ENCODE measurements around the gene MCF2L.
"Not testable (repeated sequence)": the region's sequence is repeated elsewhere in the genome, so short reads cannot be mapped to it uniquely, and the experiment has no call there.

MCF2L gene

DNA sequence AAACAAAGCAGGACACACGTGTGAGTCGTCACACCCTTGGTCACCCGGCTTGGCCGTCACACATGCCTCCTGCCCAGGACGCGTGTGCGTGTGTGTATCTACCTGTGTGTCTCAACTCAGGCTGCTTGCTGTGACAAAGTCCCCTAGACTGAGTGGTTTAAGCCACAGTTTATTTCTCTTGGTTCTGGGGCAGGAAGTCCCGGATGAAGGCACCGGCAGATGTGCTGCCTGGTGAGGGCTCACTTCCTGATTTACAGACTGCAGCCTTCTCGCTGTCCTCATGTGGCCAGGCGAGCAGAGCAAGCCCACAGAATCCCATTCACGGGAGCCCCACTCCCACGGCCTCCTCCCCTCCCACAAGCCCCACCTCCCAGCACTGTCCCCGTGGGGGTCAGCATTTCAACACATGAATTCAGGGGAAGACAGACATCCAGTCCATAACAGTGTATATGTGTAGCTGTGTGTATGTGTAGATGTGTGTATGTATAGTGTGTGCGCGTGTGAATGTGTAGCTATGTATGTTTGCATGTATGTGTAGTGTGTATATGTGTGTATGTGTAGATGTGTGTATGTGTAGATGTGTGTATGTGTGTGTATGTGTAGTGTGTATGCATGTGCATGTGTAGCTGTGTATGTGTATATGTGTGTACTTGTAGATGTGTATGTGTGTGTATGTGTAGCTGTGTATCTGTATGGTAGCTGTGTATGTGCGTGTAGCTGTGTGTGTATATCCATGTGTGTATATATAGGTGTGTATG, 51.5 kb downstream of the MCF2L start:
- no peak for DNase-seq

DNA sequence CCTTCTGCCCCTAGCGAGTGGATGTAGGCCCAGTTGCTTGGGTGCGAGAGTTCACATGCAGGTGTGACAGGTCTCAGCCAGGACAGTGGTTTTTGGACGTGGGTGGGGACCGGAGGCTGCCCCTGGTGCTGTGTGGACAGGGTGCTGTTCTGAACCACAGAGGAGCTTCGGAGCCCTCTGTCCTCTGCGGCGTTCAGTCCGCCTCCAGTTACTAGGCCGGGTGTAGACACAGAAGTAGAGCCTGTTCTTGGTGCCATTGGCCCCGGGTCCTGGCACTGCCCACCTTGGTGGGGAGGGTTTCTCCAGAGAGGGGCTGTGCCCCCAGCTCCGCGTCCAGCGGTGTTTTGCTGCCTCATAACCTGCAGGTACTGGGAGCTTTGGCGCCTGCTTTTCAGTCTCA, 52.4 kb downstream of the MCF2L start:
- DNase-seq = no peak

DNA sequence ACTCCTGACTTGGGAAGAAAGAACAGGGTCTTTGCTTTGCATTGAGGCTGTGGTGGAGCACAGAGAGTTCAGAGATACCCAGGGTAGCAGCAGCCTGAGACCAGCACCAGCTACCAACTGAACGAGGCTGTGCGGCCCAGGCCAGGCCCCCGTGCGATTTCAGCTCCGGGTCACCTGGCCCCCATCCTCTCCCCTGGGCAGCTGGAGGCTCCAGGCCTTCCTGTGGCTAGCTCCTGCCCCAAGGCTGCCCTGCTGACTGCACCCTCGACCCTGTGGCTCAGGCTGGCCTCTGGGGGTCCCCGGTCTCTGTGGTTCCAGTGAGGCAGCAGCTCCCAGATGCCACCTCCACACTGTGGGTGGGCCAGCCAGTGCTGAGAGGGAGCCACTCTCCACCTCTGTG, 52.8 kb downstream of the MCF2L start:
- DNase-seq = no peak

DNA sequence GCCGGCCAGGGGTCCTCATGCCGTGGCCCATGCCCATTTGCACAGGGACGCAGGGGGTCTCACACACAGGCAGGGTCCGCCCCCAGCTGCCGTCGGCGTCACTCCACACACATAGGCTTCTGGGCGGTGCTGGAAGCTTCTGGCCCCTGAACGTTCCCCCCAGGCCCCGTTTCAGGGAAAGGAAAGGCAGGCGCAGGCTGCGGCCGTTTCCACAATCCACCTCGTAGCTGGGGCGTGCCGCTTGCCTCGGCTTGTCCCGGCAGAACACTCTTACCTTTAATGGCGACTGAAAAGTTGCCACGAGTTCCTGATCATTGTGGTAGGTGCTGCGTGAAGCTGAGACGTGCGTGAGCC, 53.4 kb downstream of the MCF2L start:
- no peak for DNase-seq

DNA sequence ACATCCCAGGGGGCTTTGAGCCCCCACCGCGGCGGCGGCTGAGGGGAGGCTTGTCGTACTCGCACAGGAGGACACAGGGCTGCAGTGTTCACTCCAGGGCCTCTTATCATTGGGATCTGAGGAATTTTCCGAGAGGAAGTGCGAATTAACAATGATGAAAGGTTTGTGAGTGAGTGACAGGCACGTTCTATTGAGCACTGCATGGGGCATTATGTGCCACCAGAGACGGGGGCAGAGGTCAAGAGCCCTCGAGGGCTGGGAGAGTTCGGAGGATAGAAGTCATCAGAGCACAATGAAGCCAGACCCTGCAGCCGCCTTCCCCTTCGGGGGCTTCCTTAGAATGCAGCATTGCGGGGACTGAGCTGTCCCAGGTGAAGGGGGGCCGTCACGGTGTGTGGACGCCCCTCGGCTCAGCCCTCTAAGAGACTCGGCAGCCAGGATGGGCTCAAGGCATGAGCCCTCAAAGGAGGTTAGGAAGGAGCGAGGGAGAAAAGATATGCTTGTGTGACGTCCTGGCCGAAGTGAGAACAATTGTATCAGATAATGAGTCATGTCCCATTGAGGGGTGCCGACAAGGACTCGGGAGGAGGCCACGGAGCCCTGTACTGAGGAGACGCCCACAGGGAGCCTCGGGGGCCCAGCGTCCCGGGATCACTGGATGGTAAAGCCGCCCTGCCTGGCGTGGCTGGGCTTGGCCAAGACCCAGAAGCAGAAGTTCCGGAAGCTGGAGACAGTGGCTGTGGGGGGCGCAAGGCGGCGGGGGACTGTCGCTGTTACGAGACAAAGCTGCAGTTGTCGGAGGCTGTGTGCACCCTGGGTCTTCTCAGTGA, 53.9 kb downstream of the MCF2L start:
- DNase-seq = no peak

DNA sequence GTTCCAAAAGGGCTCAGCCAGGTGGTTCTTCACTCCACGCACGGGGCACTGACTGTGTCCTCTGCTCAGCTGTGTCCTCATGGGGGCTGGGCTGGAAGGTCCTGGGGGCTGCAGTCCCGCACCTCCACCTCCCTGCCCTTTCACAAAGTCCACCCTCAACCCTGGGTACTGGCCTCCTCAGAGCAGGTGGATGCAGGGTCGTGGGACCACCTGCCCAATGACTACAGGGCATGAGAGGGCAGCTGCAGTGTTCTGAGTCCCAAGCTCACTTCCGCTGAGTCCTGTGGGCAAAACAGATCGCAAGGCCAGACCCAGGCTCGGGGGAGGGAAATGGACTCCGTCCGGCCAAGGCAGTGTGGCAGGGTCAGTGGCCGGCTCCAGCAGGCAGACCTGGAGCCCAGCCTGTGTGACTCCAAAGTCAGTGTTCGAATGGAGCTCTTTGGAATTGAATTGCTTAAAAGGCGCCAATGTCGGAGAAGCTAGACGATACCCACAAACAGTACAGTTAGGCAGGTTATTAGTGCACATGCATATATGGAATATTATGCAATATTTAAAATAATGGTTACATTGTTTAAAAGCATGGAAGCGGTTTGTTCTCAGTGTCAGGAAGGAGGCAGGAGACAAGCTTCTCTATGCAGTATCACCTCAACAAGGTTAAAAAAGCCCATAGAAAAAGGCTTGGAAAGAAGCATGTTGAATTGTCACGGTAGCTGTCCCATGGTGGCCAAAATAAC, 54.8 kb downstream of the MCF2L start:
- DNase-seq = no peak

DNA sequence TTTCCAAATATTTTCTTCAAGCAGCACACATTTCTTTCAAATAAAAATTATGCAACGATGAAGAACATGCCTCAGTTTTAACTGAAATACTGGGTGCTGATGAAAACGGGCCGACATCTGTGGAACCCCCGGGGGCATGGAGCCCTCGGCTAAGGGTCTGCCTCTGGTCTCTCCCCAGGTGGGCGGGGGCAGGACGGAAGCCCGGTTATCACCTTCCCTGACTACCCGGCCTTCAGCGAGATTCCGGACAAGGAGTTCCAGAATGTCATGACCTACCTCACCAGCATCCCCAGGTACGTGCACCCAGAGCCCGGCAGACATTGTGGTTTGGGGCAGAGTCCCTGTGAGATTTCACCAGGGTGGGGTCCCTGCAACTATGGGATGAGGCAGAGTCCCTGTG, 55.5 kb downstream of the MCF2L start:
- no peak for DNase-seq

DNA sequence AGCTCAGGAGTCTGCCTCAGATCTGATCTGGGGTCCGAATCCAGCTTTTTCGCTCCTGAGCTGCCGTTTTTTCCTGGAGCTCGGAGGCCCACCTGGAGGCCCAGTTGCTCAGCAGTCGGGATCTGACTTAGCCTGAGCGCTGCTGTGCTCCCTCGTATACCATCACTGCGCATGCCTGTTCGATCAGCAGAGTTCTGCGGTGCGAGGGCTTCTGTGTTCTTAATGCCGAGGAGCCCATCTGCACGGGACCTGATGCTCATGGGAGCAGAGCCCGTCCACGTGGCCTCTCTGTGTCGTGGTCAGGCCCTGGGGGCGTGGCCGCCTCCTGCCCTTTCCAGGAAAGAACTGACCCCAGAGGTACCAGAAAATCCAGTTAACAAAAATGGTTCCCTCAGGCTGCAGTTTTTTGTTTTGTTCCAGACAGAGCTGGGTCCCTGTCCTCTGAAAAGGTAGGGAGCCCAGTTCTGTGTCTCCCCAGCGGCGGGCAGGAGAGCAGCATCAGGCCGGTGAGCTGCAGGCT, 57.4 kb downstream of the MCF2L start:
- no peak for DNase-seq

DNA sequence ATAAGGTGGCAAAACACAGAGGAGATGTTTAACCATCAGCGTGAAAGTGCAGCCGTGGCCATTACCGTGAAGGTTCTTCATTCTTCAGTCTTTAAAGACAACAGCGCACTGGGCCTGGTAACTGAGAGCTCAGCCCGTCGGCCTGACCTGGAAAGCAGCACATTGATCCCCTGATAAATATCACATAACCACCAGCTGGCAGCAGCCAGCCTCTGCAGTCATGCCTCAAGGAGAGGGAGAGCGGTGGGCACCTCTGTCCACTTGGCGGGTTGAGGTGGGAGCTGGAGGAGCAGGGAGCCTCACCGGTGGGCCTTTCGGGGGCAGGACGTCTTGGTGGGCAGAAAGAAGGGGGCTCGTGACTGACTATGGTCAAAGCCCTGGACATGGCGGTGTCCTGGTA, 58.1 kb downstream of the MCF2L start:
- DNase-seq = no peak

DNA sequence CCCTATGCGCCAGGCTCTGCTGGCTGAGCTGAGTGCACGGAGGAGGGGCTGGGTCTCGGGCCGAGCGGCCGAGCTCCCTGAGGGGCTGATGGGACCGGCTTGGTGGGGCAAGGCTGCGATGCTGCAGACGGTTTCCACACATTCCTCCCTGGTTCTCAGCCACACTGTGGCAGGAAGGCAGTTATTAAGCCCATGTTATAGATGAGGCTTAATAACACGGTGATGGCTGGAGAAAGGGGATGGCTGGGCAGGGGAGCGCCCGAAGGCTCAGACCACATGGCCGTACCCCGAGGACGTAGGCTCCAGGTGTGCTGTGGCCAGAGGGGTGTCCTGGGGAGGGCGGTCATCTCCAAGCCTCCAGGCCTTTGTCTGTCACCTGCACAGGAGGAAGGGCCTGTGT, 58.6 kb downstream of the MCF2L start:
- DNase-seq = no peak

DNA sequence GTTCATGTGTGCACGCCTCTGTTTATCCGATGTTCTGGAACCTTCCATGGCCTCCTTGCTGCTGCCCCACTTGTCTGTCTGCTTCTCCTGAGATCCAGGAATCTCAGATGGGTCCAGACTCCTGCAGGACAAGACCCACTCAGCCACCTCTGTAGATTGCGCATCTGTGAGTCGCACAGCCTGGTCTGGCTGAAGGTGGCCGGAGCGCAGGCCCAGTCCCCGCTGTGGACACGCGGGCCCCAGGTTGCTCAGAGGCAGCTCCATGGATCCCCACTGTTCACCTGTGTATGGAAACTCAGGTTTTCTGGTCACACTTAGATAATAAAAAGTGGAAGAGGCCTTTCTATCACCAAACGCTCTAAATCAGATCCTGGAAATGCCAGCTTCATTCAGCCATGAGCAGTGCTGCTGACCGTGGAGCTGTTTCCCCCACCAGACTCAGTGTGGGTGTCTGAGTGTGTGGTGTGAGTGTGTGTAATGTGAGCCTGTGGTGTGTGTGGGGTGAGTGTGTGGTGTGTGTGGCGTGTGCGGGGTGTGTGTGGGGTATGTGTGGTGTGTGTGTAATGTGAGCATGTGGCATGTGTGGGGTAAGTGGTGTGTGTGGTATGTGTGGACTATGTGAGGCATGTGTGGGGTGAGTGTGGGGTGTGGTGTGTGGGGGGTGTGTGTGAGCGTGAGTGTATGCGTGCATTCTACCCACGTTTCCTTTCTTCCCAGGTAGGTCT, 59.5 kb downstream of the MCF2L start:
- DNase-seq = no peak

DNA sequence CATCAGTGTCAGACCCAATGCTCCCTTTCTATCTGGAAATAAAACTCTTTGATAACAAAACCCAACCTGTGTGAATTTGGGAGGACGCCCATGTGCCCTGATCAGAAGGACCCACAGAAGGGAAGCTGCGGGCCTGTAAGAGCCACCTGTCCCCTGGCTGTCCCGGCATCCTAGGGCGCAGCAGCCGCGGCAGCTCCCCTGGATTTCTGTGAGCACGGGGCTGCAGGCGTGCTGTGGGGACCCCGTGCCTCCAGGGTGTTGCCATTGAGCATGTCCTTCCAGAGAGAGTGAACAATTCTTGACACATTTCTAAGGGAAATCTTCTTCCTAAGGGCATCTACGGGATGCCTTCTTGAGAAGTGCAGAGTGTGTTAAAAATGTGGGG, 60.0 kb downstream of the MCF2L start:
- no peak for DNase-seq

DNA sequence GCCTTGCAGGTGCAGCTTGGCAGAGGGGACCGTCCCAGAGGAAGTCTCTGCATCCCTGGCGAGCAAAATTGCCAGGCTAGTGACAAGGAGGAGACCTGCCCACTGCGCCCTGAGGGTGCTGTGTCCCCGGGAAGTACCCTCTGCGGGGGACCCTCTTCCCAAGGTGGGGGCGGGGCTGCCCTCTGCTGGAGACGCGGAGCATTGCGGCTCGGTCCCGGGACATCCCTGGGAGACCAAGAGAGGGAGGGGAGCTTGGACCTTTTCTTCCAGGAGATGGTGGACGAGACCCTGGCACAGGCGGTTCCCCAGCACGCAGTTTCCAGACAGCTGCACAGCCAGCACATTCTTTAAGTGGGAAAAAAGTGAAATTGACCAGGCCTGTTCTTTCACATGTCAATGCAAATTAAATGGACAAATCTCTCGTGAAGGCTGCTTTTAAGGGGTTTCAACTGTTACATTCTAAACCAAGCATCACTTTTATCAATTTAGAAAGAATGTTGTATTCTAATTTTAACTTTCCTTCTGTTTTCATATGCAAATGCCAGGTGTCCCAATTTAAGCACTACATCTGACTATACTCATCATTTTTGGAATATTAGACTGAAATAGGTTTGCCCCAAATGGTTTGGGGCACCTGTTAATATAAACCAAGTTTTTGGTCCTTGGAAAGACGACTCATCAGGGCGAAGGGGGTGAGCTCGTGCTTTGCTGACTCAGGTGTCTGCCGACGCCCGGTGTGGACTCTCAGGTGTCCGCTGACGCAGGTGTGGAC, 60.7 kb downstream of the MCF2L start:
- peak; percentile 45 for DNase-seq

DNA sequence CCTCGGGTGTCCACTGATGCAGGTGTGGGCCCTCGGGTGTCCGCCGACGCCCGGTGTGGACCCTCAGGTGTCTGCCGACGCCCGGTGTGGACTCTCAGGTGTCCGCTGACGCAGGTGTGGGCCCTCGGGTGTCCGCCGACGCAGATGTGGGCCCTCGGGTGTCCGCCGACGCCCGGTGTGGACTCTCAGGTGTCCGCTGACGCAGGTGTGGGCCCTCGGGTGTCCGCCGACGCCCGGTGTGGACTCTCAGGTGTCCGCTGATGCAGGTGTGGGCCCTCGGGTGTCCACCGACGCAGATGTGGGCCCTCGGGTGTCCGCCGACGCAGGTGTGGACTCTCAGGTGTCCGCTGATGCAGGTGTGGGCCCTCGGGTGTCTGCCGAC, 61.2 kb downstream of the MCF2L start:
- not testable (repeated sequence) for DNase-seq

DNA sequence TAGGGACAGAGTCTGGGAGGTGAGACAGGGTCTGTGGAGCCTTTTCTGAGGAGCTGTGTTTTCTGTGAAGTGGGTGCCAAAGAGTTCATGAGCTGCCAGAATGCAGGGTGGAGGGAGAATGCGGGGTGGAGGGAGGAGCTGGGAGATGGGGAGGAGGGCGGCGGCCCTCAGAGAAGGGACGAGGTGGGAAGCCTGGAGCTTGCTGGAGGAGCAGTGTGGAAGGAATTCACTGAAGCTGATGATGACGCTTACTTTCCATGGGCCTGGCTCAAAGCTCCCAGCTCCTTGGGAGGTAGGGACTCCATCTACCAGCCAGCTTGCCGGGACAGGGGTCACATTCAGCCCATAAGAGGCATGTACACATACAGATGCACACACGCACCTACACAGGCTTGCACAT, 62.5 kb downstream of the MCF2L start:
- DNase-seq = no peak

DNA sequence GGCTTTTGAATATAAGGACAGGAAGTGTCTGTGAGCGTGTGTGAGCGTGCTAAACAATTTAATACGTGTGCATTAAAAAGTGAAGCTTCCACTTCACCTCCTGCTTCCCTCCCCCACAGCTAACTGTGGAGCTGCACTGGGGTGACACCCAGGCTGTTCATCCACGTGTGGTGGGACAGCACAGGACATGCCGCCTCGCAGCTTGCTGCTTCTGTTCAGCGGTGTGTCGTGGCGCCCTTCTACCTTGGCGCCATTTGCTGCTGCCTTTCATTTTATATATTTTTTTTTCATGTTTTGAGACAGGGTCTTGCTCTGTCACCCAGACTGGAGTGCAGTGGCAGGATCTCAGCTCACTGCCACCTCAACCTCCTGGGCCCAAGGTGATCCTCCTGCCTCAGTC, 63.3 kb downstream of the MCF2L start:
- no peak for DNase-seq

DNA sequence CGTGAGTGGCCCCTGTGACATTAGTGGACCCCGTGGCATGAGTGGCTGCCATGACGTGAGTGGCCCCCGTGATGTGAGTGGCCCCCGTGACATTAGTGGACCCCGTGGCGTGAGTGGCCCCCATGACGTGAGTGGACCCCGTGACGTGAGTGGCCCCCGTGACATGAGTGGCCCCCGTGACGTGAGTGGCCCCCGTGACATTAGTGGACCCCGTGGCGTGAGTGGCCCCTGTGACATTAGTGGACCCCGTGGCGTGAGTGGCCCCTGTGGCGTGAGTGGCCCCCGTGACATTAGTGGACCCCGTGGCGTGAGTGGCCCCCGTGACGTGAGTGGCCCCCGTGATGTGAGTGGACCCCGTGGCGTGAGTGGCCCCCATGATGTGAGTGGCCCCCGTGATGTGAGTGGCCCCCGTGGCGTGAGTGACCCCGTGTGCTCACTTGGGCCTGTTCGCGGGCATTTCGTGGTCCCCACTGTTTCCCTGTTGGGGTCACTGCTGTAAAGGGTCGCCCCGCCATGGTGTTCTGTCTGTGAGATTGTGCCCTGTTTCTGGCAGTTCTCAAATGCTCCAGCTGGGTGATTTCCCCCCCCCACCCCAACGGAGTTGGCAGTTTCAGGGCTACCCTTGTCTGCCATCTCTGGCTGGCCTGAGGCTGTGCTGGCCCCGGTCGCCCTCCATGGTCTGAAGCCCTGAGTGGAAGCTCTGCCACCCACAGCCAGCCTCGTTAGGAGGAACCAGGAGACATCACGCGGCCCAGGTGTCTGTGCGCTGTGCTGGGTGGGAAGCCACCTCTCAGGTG, 64.2 kb downstream of the MCF2L start:
- DNase-seq = no peak

DNA sequence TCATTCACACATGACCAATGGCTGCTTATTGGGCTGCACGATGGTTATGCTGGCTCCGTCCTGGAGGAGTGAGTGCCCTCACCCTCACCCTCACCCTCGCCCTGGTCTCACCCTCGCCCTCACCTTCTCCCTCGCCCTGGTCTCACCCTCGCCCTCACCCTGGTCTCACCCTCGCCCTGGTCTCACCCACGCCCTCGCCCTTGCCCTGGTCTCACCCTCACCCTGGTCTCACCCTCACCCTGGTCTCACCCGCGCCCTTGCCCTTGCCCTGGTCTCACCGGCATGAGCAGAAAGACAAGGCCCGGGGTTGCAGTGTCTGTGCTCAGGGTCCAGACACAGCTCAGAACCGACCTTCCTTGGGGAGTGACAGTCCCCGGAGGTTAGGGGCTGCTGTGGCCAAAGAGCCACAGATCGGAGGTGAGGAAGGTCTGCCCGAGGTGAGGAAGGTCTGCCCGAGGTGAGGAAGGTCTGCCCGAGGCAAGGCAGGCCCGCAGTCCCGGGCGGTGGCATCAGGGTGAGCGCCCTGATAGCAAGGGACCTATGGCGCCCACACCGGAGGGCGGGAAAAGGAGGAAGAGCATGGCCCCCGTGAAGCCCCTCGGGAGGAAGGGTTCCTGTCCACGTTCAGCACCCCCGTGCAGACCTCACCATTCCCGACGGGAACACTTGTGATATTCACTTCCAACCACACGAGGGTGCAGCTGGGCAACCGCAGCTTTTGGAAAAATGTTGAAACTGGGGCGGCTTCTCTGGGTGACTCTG, 65.6 kb downstream of the MCF2L start:
- DNase-seq = no peak

DNA sequence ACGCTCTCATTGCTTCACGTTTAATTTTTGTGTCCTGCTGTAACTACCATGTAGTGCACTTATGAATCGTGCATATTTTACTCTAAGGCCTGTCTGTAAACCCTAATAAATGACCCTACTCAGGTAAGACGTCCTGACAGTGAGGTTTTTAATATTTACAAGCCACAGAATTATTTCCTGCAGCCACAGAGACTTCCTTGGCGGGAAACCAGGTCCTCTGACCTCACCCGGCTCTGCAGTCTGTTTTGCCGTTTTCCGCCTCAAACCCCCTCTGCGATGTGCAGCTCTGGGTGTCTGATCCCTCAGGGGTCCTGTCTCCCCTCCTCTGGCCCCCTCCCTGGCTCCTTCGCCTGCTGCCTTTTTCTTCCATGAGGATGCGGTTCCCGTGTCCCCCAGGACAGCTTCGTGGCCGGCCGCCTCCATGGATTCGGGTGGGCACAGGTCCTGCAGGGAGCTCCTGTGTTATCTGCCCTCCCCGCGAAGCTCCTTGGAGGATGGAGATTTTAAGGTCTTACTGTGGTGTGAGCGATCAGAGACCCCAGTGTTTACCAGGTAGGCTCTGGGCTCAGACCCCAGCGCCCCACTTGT, 66.3 kb downstream of the MCF2L start:
- no peak for DNase-seq

DNA sequence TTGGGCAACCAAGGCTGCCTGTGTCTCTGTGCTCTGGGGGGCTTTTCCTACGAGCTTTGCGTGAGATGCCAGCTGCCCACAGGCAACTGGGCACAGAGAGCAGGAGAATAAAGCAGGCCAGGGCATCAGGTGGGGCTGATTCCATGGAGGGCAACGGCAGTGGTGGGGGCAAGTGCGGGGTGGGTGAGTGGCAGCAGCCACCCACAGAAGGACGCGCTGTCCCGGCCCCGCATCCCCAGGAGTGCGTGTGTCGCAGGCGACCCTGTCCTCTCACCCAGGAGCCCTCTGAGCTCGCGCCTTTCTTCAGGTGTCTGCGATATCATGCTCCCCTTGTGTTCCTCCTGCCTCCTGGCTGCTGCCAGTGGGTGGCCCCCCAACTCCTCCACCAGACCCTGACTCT, 67.4 kb downstream of the MCF2L start:
- DNase-seq = no peak
